ENCODE measurements around the gene TOGARAM1. TPM values are rescaled to one million over a fixed set of nuclear protein-coding genes. Genes with fewer than 3 reads are reported as not detected.

Gene TOGARAM1
- total and polyA plus RNA-seq, 9 donors, result 8.4 to 28.3 (median 21.6) TPM

DNA sequence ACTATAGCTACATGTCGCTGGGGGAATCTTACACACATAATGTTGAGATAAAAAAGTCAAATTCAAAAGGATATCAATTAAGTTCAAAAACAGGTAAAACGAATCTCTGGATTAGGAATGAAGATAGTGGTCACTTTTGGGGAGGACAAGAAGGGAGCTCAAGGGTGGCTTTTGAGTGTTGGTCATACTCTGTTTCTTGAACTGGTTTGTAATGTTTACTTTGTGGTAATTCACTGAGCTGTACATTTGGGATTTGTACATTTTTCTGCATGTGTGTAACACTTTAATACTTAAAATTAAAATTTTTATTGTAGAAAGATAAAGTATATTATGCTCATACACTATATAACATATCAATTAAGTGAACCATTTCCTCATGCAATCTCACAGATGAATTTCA lies 26.8 kb upstream of the TOGARAM1 start:
- intact Hi-C loops (cut with DNase I), result no loop called here
- no peaks in the 10 kb centered on the region for H3K27me3 ChIP-seq
- 91% methylated on average over 2 of the region's 2 CpGs for WGBS, 3 donors
- H3K4me1 ChIP-seq (ENCODE audit: insufficient read depth), result no peaks in the 10 kb centered on the region
- no peak for DNase-seq
- H3K4me3 ChIP-seq, result no peak overlapping the region
- no peaks in the 10 kb centered on the region for H3K36me3 ChIP-seq
- H3K27ac ChIP-seq, result no peak overlapping the region
- H3K9me3 ChIP-seq, result no peaks in the 10 kb centered on the region
- TF ChIP-seq, protein P1, sequence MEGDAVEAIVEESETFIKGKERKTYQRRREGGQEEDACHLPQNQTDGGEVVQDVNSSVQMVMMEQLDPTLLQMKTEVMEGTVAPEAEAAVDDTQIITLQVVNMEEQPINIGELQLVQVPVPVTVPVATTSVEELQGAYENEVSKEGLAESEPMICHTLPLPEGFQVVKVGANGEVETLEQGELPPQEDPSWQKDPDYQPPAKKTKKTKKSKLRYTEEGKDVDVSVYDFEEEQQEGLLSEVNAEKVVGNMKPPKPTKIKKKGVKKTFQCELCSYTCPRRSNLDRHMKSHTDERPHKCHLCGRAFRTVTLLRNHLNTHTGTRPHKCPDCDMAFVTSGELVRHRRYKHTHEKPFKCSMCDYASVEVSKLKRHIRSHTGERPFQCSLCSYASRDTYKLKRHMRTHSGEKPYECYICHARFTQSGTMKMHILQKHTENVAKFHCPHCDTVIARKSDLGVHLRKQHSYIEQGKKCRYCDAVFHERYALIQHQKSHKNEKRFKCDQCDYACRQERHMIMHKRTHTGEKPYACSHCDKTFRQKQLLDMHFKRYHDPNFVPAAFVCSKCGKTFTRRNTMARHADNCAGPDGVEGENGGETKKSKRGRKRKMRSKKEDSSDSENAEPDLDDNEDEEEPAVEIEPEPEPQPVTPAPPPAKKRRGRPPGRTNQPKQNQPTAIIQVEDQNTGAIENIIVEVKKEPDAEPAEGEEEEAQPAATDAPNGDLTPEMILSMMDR (IDR thresholded peaks at IDR 0.05), result no peak
- TF ChIP-seq EP300 (IDR thresholded peaks at IDR 0.05) (no peak), POLR2A (IDR thresholded peaks at IDR 0.05) (no peak)

DNA sequence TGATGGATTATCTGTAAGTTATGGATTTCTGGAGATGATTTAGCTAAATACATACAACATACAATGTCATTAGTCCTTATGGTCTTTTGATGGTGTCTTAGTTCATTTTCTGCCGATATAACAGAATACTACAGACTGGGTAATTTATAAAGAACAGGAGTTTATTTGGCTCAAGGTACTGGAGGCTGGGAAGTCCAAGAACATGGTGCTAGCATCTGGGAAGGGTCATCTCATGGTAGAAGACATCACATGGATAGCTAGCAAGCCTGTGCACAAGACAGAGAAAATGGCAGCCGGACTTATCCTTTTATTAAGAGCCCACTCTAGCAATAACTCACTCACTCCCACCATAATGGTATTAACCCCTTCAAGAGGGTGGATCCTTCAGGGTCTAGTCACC lies 24.4 kb upstream of the TOGARAM1 start:
- TF ChIP-seq, protein P1 (IDR thresholded peaks at IDR 0.05), result no peak
- no peak for TF ChIP-seq POLR2A (IDR thresholded peaks at IDR 0.05)
- TF ChIP-seq EP300 (IDR thresholded peaks at IDR 0.05), result no peak
- Histone ChIP-seq H3K27ac (no peak overlapping the region), H3K4me3 (no peak overlapping the region), H3K27me3 (no peaks in the 10 kb centered on the region), H3K4me1 (ENCODE audit: insufficient read depth) (no peaks in the 10 kb centered on the region), H3K9me3 (no peaks in the 10 kb centered on the region), H3K36me3 (no peaks in the 10 kb centered on the region)
- intact Hi-C loops (cut with DNase I), result no loop called here
- WGBS, 3 donors, result 97 to 98% (median 98%) methylated on average over 2 of the region's 2 CpGs
- no peak for DNase-seq

DNA sequence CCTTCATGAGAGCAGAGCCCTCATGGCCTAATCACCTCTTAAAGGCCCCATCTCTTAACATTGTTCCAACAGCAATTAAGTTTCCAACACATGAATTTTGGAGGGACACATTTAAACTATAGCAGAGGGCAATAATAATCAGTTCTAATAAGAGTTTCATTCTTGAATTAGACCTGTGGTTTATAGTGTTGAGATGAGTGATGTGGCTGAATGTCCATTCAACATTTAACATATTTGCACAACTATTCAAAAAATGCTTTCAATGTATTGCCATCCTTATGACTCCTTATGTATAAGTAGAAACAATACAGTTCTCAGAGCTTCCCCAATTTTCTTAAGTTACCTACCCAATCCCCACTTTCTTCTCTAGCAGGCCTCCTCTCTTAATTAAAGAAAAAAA lies 21.8 kb upstream of the TOGARAM1 start:
- TF ChIP-seq, protein P1 (IDR thresholded peaks at IDR 0.05), result no peak
- TF ChIP-seq POLR2A (IDR thresholded peaks at IDR 0.05) (no peak), EP300 (IDR thresholded peaks at IDR 0.05) (no peak)
- Histone ChIP-seq H3K27me3 (no peaks in the 10 kb centered on the region), H3K36me3 (no peaks in the 10 kb centered on the region), H3K4me1 (ENCODE audit: insufficient read depth) (no peaks in the 10 kb centered on the region), H3K4me3 (no peak overlapping the region), H3K9me3 (no peaks in the 10 kb centered on the region), H3K27ac (no peak overlapping the region)
- intact Hi-C loops (cut with DNase I), result no loop called here
- no peak for DNase-seq

DNA sequence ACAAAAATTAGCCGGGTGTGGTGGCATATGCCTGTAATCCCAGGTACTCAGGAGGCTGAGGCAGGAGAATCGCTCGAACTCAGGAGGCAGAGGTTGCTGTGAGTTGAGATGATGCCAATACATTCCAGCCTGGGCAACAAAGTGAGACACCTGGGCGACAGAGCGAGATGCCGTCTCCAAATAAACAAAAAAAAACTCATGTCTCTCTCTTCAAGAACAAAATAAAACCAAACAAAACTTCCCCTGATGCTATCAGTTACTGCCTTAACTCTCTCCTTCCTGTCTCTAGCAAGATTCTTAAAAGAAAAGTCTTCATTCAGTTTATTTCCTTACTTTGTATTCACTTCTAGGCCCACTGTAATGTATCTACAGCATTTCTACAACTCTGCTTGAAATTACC lies 21.0 kb upstream of the TOGARAM1 start:
- WGBS, 3 donors, result 89 to 97% (median 95%) methylated on average over 6 of the region's 6 CpGs
- Histone ChIP-seq H3K36me3 (no peaks in the 10 kb centered on the region), H3K9me3 (no peaks in the 10 kb centered on the region), H3K27me3 (no peaks in the 10 kb centered on the region), H3K4me3 (no peak overlapping the region), H3K27ac (no peak overlapping the region), H3K4me1 (ENCODE audit: insufficient read depth) (no peaks in the 10 kb centered on the region)
- intact Hi-C loops (cut with DNase I), result no loop called here
- no peak for DNase-seq
- TF ChIP-seq POLR2A (IDR thresholded peaks at IDR 0.05), result no peak
- TF ChIP-seq EP300 (IDR thresholded peaks at IDR 0.05), result no peak
- TF ChIP-seq, protein P1 (IDR thresholded peaks at IDR 0.05), result no peak

DNA sequence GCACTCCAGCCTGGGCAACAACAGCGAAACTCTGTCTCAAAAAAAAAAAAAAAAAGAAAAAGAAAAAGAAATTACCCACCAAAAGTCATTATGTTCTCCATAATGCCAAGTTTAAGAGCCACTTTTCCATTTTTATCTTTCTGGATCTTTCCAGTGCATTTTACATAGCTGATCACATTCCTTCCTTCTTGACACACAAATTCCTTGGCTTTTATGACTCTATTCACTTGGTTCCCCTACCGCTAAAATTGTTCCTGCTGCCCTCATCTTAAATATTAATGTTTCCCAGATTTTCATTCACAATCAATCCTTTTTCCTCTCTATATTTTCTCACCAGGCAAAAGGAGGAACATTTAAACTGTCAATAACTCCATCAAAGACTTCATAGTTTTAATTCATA lies 20.4 kb upstream of the TOGARAM1 start:
- WGBS, 3 donors, result 90 to 96% (median 90%) methylated on average over 2 of the region's 2 CpGs
- H3K4me1 ChIP-seq (ENCODE audit: insufficient read depth), result no peaks in the 10 kb centered on the region
- H3K9me3 ChIP-seq, result no peaks in the 10 kb centered on the region
- no peak overlapping the region for H3K4me3 ChIP-seq
- no peaks in the 10 kb centered on the region for H3K36me3 ChIP-seq
- DNase-seq, result no peak
- no peak overlapping the region for H3K27ac ChIP-seq
- TF ChIP-seq POLR2A (IDR thresholded peaks at IDR 0.05) (no peak), EP300 (IDR thresholded peaks at IDR 0.05) (no peak)
- TF ChIP-seq, protein P1 (IDR thresholded peaks at IDR 0.05), result no peak
- H3K27me3 ChIP-seq, result no peaks in the 10 kb centered on the region
- intact Hi-C loops (cut with DNase I), result no loop called here
